GM12875 (cell line): ENCODE data around the gene CD300LD.
"Not testable (repeated sequence)": the region's sequence is repeated elsewhere in the genome, so short reads cannot be mapped to it uniquely, and the experiment has no call there.

Experiments
- H3K4me3 ChIP-seq: one replicate; pipeline ENCODE4 v1.5.1; 2011; ENCODE audit warnings: low read depth, low read length, control low read depth
- TF ChIP-seq, protein P1 (sequence below): IDR thresholded peaks from 2 replicates; pipeline ENCODE4 v1.5.1; 2011; ENCODE audit warnings: low read depth, mild to moderate bottlenecking, control low read depth, inconsistent platforms, low read length, moderate library complexity, borderline replicate concordance; ENCODE audit not compliant: insufficient read depth

The CD300LD gene

DNA sequence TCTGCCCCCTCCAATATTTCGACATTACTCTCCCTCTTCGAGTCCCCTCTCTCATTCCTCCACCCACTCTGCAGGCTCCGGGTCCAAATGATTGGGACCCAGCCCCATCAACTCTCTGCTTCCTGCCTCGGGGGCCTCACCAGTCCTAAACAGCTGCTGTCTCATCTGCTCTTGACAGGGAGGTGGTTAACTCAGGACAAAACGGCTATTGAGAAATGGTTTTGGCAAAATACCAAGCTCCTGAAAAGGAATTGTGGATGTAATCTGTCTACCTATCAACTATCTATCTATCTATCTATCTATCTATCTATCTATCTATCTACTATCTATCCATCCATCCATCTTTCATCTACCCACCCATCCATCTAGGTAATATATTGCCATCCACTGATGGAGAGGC, 27.0 kb downstream of the CD300LD start:
- no peak overlapping the region for H3K4me3 ChIP-seq
- TF ChIP-seq, protein P1, sequence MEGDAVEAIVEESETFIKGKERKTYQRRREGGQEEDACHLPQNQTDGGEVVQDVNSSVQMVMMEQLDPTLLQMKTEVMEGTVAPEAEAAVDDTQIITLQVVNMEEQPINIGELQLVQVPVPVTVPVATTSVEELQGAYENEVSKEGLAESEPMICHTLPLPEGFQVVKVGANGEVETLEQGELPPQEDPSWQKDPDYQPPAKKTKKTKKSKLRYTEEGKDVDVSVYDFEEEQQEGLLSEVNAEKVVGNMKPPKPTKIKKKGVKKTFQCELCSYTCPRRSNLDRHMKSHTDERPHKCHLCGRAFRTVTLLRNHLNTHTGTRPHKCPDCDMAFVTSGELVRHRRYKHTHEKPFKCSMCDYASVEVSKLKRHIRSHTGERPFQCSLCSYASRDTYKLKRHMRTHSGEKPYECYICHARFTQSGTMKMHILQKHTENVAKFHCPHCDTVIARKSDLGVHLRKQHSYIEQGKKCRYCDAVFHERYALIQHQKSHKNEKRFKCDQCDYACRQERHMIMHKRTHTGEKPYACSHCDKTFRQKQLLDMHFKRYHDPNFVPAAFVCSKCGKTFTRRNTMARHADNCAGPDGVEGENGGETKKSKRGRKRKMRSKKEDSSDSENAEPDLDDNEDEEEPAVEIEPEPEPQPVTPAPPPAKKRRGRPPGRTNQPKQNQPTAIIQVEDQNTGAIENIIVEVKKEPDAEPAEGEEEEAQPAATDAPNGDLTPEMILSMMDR = no peak

DNA sequence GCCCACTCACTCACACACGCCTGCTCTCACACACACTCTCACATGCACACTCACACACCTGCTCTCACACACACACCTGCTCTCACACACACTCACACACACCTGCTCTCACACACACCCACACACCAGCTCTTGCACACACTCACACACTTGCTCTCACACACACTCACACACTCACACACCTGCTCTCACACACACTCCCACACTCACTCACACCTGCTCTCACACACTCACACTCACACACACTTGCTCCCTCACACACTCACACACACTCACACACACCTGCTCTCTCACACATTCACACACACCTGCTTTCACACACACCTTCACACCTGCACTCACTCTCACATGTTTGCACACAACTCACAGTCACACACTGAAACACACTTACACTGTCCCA, 28.7 kb downstream of the CD300LD start:
- TF ChIP-seq, protein P1 = no peak
- H3K4me3 ChIP-seq = no peak overlapping the region

DNA sequence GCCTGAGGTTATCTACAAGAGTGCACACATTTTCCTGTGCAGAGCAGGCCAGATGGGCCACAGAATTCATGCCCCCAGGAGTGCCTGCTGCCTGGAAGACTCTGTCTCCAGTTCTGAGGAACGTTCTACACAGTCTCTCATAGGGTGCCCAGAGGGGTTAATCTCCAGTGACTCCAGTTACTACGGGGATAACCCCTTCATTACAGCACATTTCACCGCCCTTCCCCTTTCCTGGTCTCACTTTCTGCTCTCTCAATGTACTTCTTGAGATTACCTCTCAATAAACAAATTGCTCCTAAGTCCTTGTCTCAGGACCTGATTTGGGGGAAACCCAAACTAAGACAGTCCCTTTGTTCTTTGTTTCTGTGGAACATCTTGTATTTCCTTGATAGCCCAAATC, 30.5 kb downstream of the CD300LD start:
- TF ChIP-seq, protein P1 = no peak
- H3K4me3 ChIP-seq = no peak overlapping the region

DNA sequence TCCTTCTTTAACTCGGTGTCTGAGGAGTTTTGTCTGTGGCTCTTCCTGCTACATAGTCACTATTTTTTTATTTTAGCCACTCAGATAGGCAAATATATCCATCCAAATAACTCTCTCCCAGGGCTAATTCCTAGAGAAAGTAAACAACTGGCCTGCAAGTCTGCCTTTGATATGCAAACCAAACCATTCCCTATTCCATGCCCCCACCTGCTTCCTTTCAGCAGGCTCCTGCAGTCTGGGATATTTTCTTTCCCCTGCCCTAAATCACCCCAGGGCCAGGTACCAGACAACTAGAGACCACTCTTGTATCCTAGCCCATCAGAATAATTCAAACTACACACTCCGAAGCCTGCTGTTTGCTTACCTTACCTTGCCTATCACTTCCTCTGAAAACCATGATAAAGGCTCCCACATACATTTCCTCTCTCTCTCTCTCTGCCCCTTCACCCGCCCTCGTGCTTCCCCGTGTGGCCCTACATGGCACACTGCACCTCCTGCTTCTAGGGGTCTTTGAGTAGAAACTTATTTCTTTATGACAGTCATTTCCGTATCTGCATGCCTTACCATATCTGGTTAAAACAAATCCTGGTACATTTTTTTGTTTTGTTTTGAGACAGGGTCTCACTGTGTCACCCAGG, 33.1 kb downstream of the CD300LD start:
- TF ChIP-seq, protein P1 = no peak
- no peak overlapping the region for H3K4me3 ChIP-seq

DNA sequence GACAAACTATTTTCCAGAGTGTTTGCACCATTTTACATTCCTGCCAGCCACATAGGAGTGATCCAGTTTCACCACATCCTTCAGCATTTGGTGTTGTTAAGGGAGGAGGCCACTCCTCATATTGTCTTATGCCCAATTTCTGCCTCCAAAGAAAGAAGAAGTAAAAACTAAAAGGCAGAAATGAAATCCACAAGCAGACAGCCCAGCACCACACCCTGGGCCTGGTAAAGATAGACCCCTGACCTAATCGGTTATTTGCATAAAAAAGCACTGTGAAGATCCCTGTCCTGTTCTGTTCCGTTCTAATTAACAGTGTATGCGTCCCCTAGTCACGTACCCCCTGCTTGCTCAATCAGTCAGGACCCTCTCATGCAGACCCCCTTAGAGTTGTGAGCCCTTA, 33.7 kb downstream of the CD300LD start:
- not testable (repeated sequence) for H3K4me3 ChIP-seq

DNA sequence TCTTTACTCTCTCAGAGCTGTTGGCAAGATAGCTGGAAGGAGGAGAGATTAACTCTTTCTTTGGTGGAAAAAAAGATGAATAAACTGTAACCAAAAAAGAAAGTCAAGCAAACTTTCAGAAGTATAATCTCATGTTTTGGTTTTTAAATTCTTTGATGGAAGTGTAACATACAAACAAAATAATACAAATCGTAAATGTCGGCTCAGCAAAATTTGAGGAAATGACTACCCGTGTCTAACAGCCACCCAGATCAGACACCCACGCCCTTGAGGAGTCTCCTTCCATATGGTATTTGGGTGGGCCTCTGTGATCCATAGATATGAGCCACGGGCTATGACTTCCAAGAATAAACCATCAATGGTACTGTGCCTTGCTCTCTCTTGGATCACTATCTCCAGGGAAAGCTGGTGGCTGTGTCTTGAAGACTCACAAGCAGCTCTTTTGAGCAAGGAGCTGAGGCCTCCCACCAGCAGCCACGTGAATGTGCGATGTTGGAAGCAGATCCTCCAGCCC, 36.6 kb downstream of the CD300LD start:
- TF ChIP-seq, protein P1 = no peak
- no peak overlapping the region for H3K4me3 ChIP-seq

DNA sequence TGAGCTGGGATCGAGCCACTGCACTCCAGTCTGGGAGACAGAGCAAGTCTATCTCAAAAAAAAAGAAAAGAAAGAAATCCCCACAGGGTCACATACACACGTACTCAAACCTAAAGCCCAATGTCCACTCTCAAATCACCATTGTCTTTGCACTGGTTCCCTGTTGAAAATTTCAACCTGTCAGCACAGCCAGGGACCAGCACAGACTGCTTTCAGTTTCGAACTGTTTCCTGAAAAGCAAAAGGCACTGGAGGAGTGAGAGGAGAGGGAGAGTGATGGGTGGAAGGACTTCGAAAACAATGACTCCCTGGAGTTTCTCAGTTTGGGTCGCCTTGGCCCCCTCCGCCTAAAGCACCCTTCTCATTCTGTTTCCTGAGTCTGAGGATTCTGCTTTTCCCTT, 37.2 kb downstream of the CD300LD start:
- TF ChIP-seq, protein P1 = no peak

More for the DNA sequence above, 37.2 kb downstream of the CD300LD start:
- H3K4me3 ChIP-seq = no peak overlapping the region
